ENCODE data around the gene NEGR1. TPM values are rescaled to one million over a fixed set of nuclear protein-coding genes. Genes with fewer than 3 reads are reported as not detected.

The NEGR1 gene
- total RNA-seq (10 to 100 TPM in 1 of 4 donors, 1 to 10 TPM in 3; 2.2 to 10.2 (median 5.2) TPM), polyA plus RNA-seq (1 to 10 TPM; 1.3 to 1.8 (median 1.7) TPM)
- long read RNA-seq, donor 1, partial matches to known transcripts = 1 of 2 reads
- long read RNA-seq, donor 1, other reads (novel, unspliced or antisense) = 1 of 2 reads
- long read RNA-seq, donor 2, partial matches to known transcripts = 5 of 6 reads
- long read RNA-seq, donor 2, other reads (novel, unspliced or antisense) = 1 of 6 reads

- Histone ChIP-seq H3K4me1 (no peaks in the 10 kb centered on the region), H3K4me3 (peak within 1 kb of the TSS; percentile 81), H3K9me3 (no peaks in the 10 kb centered on the region), H3K36me3 (ENCODE audit: insufficient read depth in 1 of 2, low read depth in 1 of 2) (no peaks in the 10 kb centered on the region), H3K27me3 (ENCODE audit: insufficient read depth in 3 of 3, low read length in 2 of 3) (no peaks in the 10 kb centered on the region), H3K27ac (peak within 1 kb of the TSS; percentile 75)
- intact Hi-C loops (cut with DNase I) = loop anchor here in 1 of 2 donors (10.0 kb wide), 1 partner anchor 98 kb away; no protein-coding TSS in a partner anchor
- no peak for TF ChIP-seq CTCF (IDR thresholded peaks at IDR 0.05)
- WGBS, 3 donors = 0 to 1% (median 0%) methylated on average over 54 of the region's 54 CpGs
- DNase-seq (peak; percentile 89 to 92), ATAC-seq (peak; percentile 80 to 93 (median 88))
These were observed at the start of gene NEGR1 for GRCh38 chr1:72282271-72283021. TSS of gene NEGR1 (minus strand) at chr1:72282539.

GRCh38 chr1:72326494-72326893 is 44.2 kb upstream of the NEGR1 start:
- no peaks in the 10 kb centered on the region for H3K4me1 ChIP-seq
- no peaks in the 10 kb centered on the region for H3K27me3 ChIP-seq (ENCODE audit: insufficient read depth in 3 of 3, low read length in 2 of 3)
- no peak overlapping the region for H3K4me3 ChIP-seq
- no peak for TF ChIP-seq CTCF (IDR thresholded peaks at IDR 0.05)
- no peak for DNase-seq
- intact Hi-C loops (cut with DNase I) = no loop called here
- no peaks in the 10 kb centered on the region for H3K9me3 ChIP-seq
- H3K27ac ChIP-seq = no peak overlapping the region
- ATAC-seq = no peak
- H3K36me3 ChIP-seq (ENCODE audit: insufficient read depth in 1 of 2, low read depth in 1 of 2) = no peaks in the 10 kb centered on the region
- 33 to 46% methylated on average over 2 of the region's 2 CpGs; no CpG with 5 or more reads in 1 of the 3 donors for WGBS, 3 donors

GRCh38 chr1:72324451-72324850 is 42.1 kb upstream of the NEGR1 start:
- Histone ChIP-seq H3K27ac (no peak overlapping the region), H3K36me3 (ENCODE audit: insufficient read depth in 1 of 2, low read depth in 1 of 2) (no peaks in the 10 kb centered on the region), H3K4me1 (no peaks in the 10 kb centered on the region), H3K9me3 (no peaks in the 10 kb centered on the region), H3K4me3 (no peak overlapping the region), H3K27me3 (ENCODE audit: insufficient read depth in 3 of 3, low read length in 2 of 3) (no peaks in the 10 kb centered on the region)
- 43 to 47% methylated on average over 1 of the region's 1 CpG; no CpG with 5 or more reads in 1 of the 3 donors for WGBS, 3 donors
- DNase-seq (no peak), ATAC-seq (no peak)
- intact Hi-C loops (cut with DNase I) = no loop called here
- TF ChIP-seq CTCF (IDR thresholded peaks at IDR 0.05) = no peak

- intact Hi-C loops (cut with DNase I) = no loop called here
- Histone ChIP-seq H3K36me3 (ENCODE audit: insufficient read depth in 1 of 2, low read depth in 1 of 2) (no peaks in the 10 kb centered on the region), H3K4me1 (no peaks in the 10 kb centered on the region), H3K27me3 (ENCODE audit: insufficient read depth in 3 of 3, low read length in 2 of 3) (no peaks in the 10 kb centered on the region), H3K9me3 (no peaks in the 10 kb centered on the region), H3K27ac (no peak overlapping the region), H3K4me3 (no peak overlapping the region)
- 83 to 85% methylated on average over 3 of the region's 3 CpGs; no CpG with 5 or more reads in 1 of the 3 donors for WGBS, 3 donors
- no peak for ATAC-seq
- DNase-seq = no peak
- no peak for TF ChIP-seq CTCF (IDR thresholded peaks at IDR 0.05)
These were observed 40.6 kb upstream of the NEGR1 start for GRCh38 chr1:72322910-72323309.

Data from psoas muscle (tissue), 8 donors.